H1 (cell line): ENCODE measurements around the gene SLC48A1.

ENCODE experiments used
- CTCF ChIP-seq, 3 experiments: IDR thresholded peaks; 1 replicate in 2 of 3; 2 replicates in 1 of 3; pipeline versions ENCODE4 v1.5.1 to v1.6.1; 2011; ENCODE audit warnings: low read length in 3 of 3, mild to moderate bottlenecking in 3 of 3, inconsistent platforms in 2 of 3, low read depth in 1 of 3, moderate library complexity in 1 of 3; ENCODE audit not compliant: insufficient read depth in 1 of 3; ENCODE audit errors: control extremely low read depth in 1 of 3
- RAD21 ChIP-seq, 2 experiments: IDR thresholded peaks in 1 of 2; conservative IDR thresholded peaks in 1 of 2; 2 replicates each; pipeline ENCODE4 v1.6.1; 2011; ENCODE audit warnings: low read depth in 2 of 2, low read length in 2 of 2, improper control_type of control experiment in 1 of 2, inconsistent platforms in 1 of 2, mild to moderate bottlenecking in 1 of 2, moderate library complexity in 1 of 2

DNA sequence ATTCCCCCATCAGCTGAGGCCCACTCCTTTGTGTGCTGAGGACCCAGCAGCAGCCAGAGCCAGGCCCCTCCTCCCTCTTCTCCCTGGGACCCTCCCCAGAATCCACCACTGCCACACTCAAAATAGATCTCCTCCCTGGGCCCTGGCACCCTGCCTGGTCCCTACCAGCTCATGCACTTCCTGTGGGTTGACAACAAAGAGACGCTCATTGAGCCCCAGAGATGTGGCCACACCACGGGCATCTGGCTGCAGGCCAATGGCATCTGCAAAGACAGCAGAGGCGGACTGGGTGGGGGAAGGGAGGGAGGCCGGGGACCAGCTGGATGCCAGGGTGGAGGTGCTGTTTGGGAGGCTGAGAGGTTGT, 31.7 kb upstream of the SLC48A1 start:
- TF ChIP-seq RAD21 (IDR thresholded peaks at IDR 0.05 in 1 of 2, conservative IDR thresholded peaks at IDR 0.05 in 1 of 2; ENCODE audit: low read depth in 2 of 2, low read length in 2 of 2), result no peak
- TF ChIP-seq CTCF (IDR thresholded peaks at IDR 0.05; ENCODE audit: control extremely low read depth in 1 of 3, insufficient read depth in 1 of 3, low read depth in 1 of 3, low read length in 3 of 3), result no peak
